Activated CD4-positive, alpha-beta T cell treated with anti-CD3 and anti-CD28 coated beads for 4 hours (primary cell): ENCODE measurements around the gene COPS2.
"Not testable (repeated sequence)": the region's sequence is repeated elsewhere in the genome, so short reads cannot be mapped to it uniquely, and the experiment has no call there.

Experiments
- DNase-seq, 2 donors: peaks; one replicate each; pipeline ENCODE4 v3.0.0-alpha.2; 2020

The COPS2 gene

GRCh38 chr15:49155110-49155833 is at the start of gene COPS2:
COPS2 (minus strand) TSS chr15:49155599; CDS start chr15:49155578, 21 bp downstream.
- DNase-seq = peak; percentile 90 to 91

GRCh38 chr15:49200347-49200746 is 44.9 kb upstream of the COPS2 start:
- DNase-seq = no peak

GRCh38 chr15:49199666-49200065 is 44.3 kb upstream of the COPS2 start:
- DNase-seq = no peak

GRCh38 chr15:49196856-49197255 is 41.5 kb upstream of the COPS2 start:
- no peak for DNase-seq

- DNase-seq = no peak
Measured at GRCh38 chr15:49191892-49192291, 36.5 kb upstream of the COPS2 start.

GRCh38 chr15:49190586-49190985 is 35.2 kb upstream of the COPS2 start:
- DNase-seq = no peak

GRCh38 chr15:49189631-49190030 is 34.2 kb upstream of the COPS2 start:
- no peak for DNase-seq

- DNase-seq = no peak
Measured at GRCh38 chr15:49188933-49189332, 33.5 kb upstream of the COPS2 start.

GRCh38 chr15:49187549-49188245 is 32.3 kb upstream of the COPS2 start:
- no peak for DNase-seq

GRCh38 chr15:49185473-49185872 is 30.1 kb upstream of the COPS2 start:
- DNase-seq = no peak

GRCh38 chr15:49183741-49184140 is 28.3 kb upstream of the COPS2 start:
- DNase-seq = not testable (repeated sequence)

GRCh38 chr15:49182128-49182527 is 26.7 kb upstream of the COPS2 start:
- no peak for DNase-seq

- no peak for DNase-seq
Measured at GRCh38 chr15:49179433-49180190, 24.2 kb upstream of the COPS2 start.

- no peak for DNase-seq
Measured at GRCh38 chr15:49178497-49178896, 23.1 kb upstream of the COPS2 start.

GRCh38 chr15:49175582-49176397 is 20.4 kb upstream of the COPS2 start:
- DNase-seq = not testable (repeated sequence)

GRCh38 chr15:49174902-49175301 is 19.5 kb upstream of the COPS2 start:
- DNase-seq = no peak

- DNase-seq = no peak
Measured at GRCh38 chr15:49171790-49172189, 16.4 kb upstream of the COPS2 start.

GRCh38 chr15:49169880-49170597 is 14.6 kb upstream of the COPS2 start, which contains the start of gene GALK2:
GALK2 (plus strand) TSS chr15:49170247; CDS start chr15:49170323, 76 bp downstream.
- DNase-seq = peak; percentile 65 to 66

- no peak for DNase-seq
Measured at GRCh38 chr15:49168016-49168415, 12.6 kb upstream of the COPS2 start.

GRCh38 chr15:49164865-49165264 is 9.5 kb upstream of the COPS2 start:
- no peak for DNase-seq

GRCh38 chr15:49163678-49164077 is 8.3 kb upstream of the COPS2 start:
- no peak for DNase-seq
